DOHH2 (cell line): ENCODE measurements around the gene RIN3.

Experiments used
- H3F3A ChIP-seq: fragments of 200-600 bp; sonication (generic), shearing (Covaris generic); 2 replicates; pipeline ENCODE4 v1.6.0; 2016; ENCODE audit warnings: antibody characterized with exemption, mild to moderate bottlenecking; ENCODE audit not compliant: control insufficient read depth, insufficient read depth
- H3K27ac ChIP-seq: fragments of 200-600 bp; sonication (generic); 2 replicates; pipeline ENCODE4 v1.5.1; 2014; ENCODE audit warnings: low read depth, mild to moderate bottlenecking, low read length, moderate library complexity
- H3K27me3 ChIP-seq: fragments of 200-600 bp; sonication (generic); 2 replicates; pipeline ENCODE4 v1.6.1; 2014; ENCODE audit warnings: mild to moderate bottlenecking, low read length, mixed read lengths; ENCODE audit not compliant: control insufficient read depth
- H3K36me3 ChIP-seq: fragments of 200-600 bp; sonication (generic); 2 replicates; pipeline ENCODE4 v1.6.1; 2014; ENCODE audit warnings: mild to moderate bottlenecking, low read length, moderate library complexity, mixed read lengths; ENCODE audit not compliant: control insufficient read depth
- H3K4me1 ChIP-seq: fragments of 200-600 bp; sonication (generic); 2 replicates; pipeline ENCODE4 v1.6.1; 2014; ENCODE audit warnings: mild to moderate bottlenecking, low read length, mixed read lengths; ENCODE audit not compliant: control insufficient read depth
- H3K4me2 ChIP-seq: fragments of 200-600 bp; sonication (generic); 2 replicates; pipeline ENCODE4 v1.6.0; 2014; ENCODE audit warnings: mild to moderate bottlenecking, low read length, moderate library complexity
- H3K4me3 ChIP-seq: fragments of 200-600 bp; sonication (generic); 2 replicates; pipeline ENCODE4 v1.5.1; 2014; ENCODE audit warnings: mild to moderate bottlenecking, low read length, mixed read lengths
- H3K79me2 ChIP-seq: fragments of 200-600 bp; sonication (generic); 2 replicates; pipeline ENCODE4 v1.6.1; 2014; ENCODE audit warnings: mild to moderate bottlenecking, low read length, mixed read lengths; ENCODE audit not compliant: control insufficient read depth
- H3K9me2 ChIP-seq: fragments of 200-600 bp; sonication (generic); replicated peaks from 2 replicates; pipeline ENCODE4 v1.6.1; 2014; ENCODE audit warnings: mild to moderate bottlenecking, low read length, mixed read lengths; ENCODE audit not compliant: control insufficient read depth
- H3K9me3 ChIP-seq: fragments of 200-600 bp; sonication (generic); 2 replicates; pipeline ENCODE4 v1.6.1; 2014; ENCODE audit warnings: antibody characterized with exemption, low read length, mixed read lengths; ENCODE audit not compliant: control insufficient read depth, insufficient read depth
- H4K20me1 ChIP-seq: fragments of 200-600 bp; sonication (generic); 2 replicates; pipeline ENCODE4 v1.6.0; 2014; ENCODE audit warnings: low read depth, mild to moderate bottlenecking, antibody characterized with exemption, low read length, moderate library complexity; ENCODE audit not compliant: control insufficient read depth, insufficient read depth
- CTCF ChIP-seq: fragments of 200-600 bp; sonication (generic); IDR thresholded peaks from one replicate; pipeline ENCODE4 v1.5.1; 2014; ENCODE audit warnings: antibody characterized with exemption, mild to moderate bottlenecking, low read depth, low read length; ENCODE audit not compliant: poor library complexity, severe bottlenecking
- EZH2phosphoT487 ChIP-seq: fragments of 200-600 bp; sonication (generic); IDR thresholded peaks from 2 replicates; pipeline ENCODE4 v1.6.1; 2017; ENCODE audit warnings: borderline replicate concordance, mild to moderate bottlenecking, antibody characterized with exemption, low read length, moderate library complexity, mixed read lengths

The RIN3 gene

GRCh38 chr14:92631098-92631497 is 117.5 kb downstream of the RIN3 start:
- Histone ChIP-seq H3K4me2 (no peak overlapping the region), H3K9me3 (peaks cover 9% of the 10 kb centered on the region; the same call in 1 of the 2 replicates), H4K20me1 (no peaks in the 10 kb centered on the region), H3K27ac (no peak overlapping the region), H3K79me2 (no peaks in the 10 kb centered on the region), H3K36me3 (no peaks in the 10 kb centered on the region), H3F3A (no peaks in the 10 kb centered on the region), H3K9me2 (no peaks in the 10 kb centered on the region), H3K27me3 (no peaks in the 10 kb centered on the region; the same call in 1 of the 2 replicates), H3K4me3 (no peak overlapping the region), H3K4me1 (no peaks in the 10 kb centered on the region)
- TF ChIP-seq EZH2phosphoT487 (no peak), CTCF (no peak)

- Histone ChIP-seq H3K4me3 (no peak overlapping the region), H3K9me3 (peaks cover 2% of the 10 kb centered on the region; the same call in 1 of the 2 replicates)
Measured at GRCh38 chr14:92632546-92633273, 119.1 kb downstream of the RIN3 start.

GRCh38 chr14:92633274-92633616 is 119.7 kb downstream of the RIN3 start:
- Histone ChIP-seq H4K20me1 (no peaks in the 10 kb centered on the region), H3K27me3 (no peaks in the 10 kb centered on the region; the same call in 1 of the 2 replicates), H3K9me3 (no peaks in the 10 kb centered on the region), H3F3A (no peaks in the 10 kb centered on the region), H3K4me1 (no peaks in the 10 kb centered on the region), H3K4me2 (no peak overlapping the region), H3K27ac (no peak overlapping the region), H3K4me3 (no peak overlapping the region), H3K79me2 (no peaks in the 10 kb centered on the region), H3K36me3 (no peaks in the 10 kb centered on the region), H3K9me2 (no peaks in the 10 kb centered on the region)
- no peak for TF ChIP-seq CTCF
- no peak for TF ChIP-seq EZH2phosphoT487

More at GRCh38 chr14:92632546-92633273, 119.1 kb downstream of the RIN3 start:
- Histone ChIP-seq H3K9me2 (no peaks in the 10 kb centered on the region), H3K4me1 (no peaks in the 10 kb centered on the region), H3F3A (no peaks in the 10 kb centered on the region), H3K36me3 (no peaks in the 10 kb centered on the region), H4K20me1 (no peaks in the 10 kb centered on the region), H3K27ac (no peak overlapping the region), H3K79me2 (no peaks in the 10 kb centered on the region), H3K4me2 (no peak overlapping the region), H3K27me3 (no peaks in the 10 kb centered on the region; the same call in 1 of the 2 replicates)
- TF ChIP-seq CTCF (no peak), EZH2phosphoT487 (no peak)
